Vagina (tissue), 2 donors: Measurements from ENCODE around the gene ZMYND10. TPM values are rescaled to one million over a fixed set of nuclear protein-coding genes. Genes with fewer than 3 reads are reported as not detected.

ENCODE experiments used
- DNase-seq, 2 donors: peaks; one replicate each; pipeline ENCODE4 v3.0.0-alpha.2; 2017; ENCODE audit errors: extremely low spot score in 2 of 2
- H3K27ac ChIP-seq: fragments of 200-600 bp; sonication (generic); one replicate; pipeline ENCODE4 v1.5.1; 2019
- H3K27me3 ChIP-seq: fragments of 200-600 bp; sonication (generic); one replicate; pipeline ENCODE4 v1.5.1; 2019
- H3K36me3 ChIP-seq, 2 donors: fragments of 200-600 bp; sonication (generic); one replicate each; pipeline ENCODE4 v1.5.1; 2017 to 2019
- H3K4me1 ChIP-seq: fragments of 200-600 bp; sonication (generic); one replicate; pipeline ENCODE4 v1.5.1; 2019
- H3K4me3 ChIP-seq, 2 donors: fragments of 200-600 bp; sonication (generic); 1 replicate in 1 of 2; 2 replicates in 1 of 2; pipeline ENCODE4 v1.5.1; 2016 to 2019
- H3K9me3 ChIP-seq: fragments of 200-600 bp; sonication (generic); one replicate; pipeline ENCODE4 v1.5.1; 2019
- CTCF ChIP-seq, 3 experiments: fragments of 450-650 bp in 2 of 3; fragments of 200-600 bp in 1 of 3; sonication (generic) in 1 of 3; IDR thresholded peaks; one replicate each; pipeline ENCODE4 v1.5.1; 2017 to 2019; ENCODE audit warnings: antibody characterized with exemption in 3 of 3, mild to moderate bottlenecking in 2 of 3, moderate library complexity in 2 of 3
- POLR2A ChIP-seq, 2 donors: fragments of 450-650 bp; IDR thresholded peaks; one replicate each; pipeline ENCODE4 v1.6.1; 2017; ENCODE audit warnings: antibody characterized with exemption in 2 of 2, mild to moderate bottlenecking in 2 of 2, moderate library complexity in 2 of 2
- POLR2AphosphoS5 ChIP-seq, 2 donors: sonication (generic); formaldehyde crosslinking; IDR thresholded peaks; one replicate each; pipeline ENCODE4 v1.9.0; 2017; ENCODE audit warnings: antibody characterized with exemption in 2 of 2, mild to moderate bottlenecking in 2 of 2, low read depth in 1 of 2; ENCODE audit not compliant: insufficient read depth in 1 of 2
- intact Hi-C: fragments of 100-400 bp; cut with DNase I; formaldehyde crosslinking; loops from one replicate; pipeline ENCODE4 v1.15.1; 2023
- total RNA-seq: library from RNA; depleted of rRNA; stranded (reverse); fragments of >200 nt; gene quantifications from one replicate; pipeline ENCODE4 v1.2.3, GENCODE V29; 2016

ZMYND10 gene
- total RNA-seq, 1 donor from 2014 or later = 0.74 TPM

GRCh38 chr3:50371133-50371685 is 25.7 kb upstream of the ZMYND10 start:
- Histone ChIP-seq H3K27ac (no peak overlapping the region), H3K4me3 (no peak overlapping the region), H3K4me1 (peaks cover 2% of the 10 kb centered on the region), H3K27me3 (no peaks in the 10 kb centered on the region), H3K36me3 (no peaks in the 10 kb centered on the region), H3K9me3 (no peaks in the 10 kb centered on the region)
- intact Hi-C loops = no loop called here
- no peak for DNase-seq
- TF ChIP-seq POLR2A (IDR thresholded peaks at IDR 0.05) = no peak
- no peak for TF ChIP-seq POLR2AphosphoS5 (IDR thresholded peaks at IDR 0.05; ENCODE audit: insufficient read depth in 1 of 2, low read depth in 1 of 2)
- TF ChIP-seq CTCF (IDR thresholded peaks at IDR 0.05) = no peak

- TF ChIP-seq POLR2AphosphoS5 (IDR thresholded peaks at IDR 0.05; ENCODE audit: insufficient read depth in 1 of 2, low read depth in 1 of 2) = no peak
- Histone ChIP-seq H3K4me1 (peaks cover 8% of the 10 kb centered on the region), H3K4me3 (no peak overlapping the region), H3K27me3 (no peaks in the 10 kb centered on the region), H3K9me3 (no peaks in the 10 kb centered on the region), H3K27ac (no peak overlapping the region), H3K36me3 (no peaks in the 10 kb centered on the region)
- intact Hi-C loops = no loop called here
- DNase-seq = no peak
These were observed 25.1 kb upstream of the ZMYND10 start for GRCh38 chr3:50370594-50370993.

- intact Hi-C loops = no loop called here
- H3K4me3 ChIP-seq = no peak overlapping the region
- H3K27ac ChIP-seq = no peak overlapping the region
- no peak for TF ChIP-seq CTCF (IDR thresholded peaks at IDR 0.05)
- TF ChIP-seq POLR2AphosphoS5 (IDR thresholded peaks at IDR 0.05; ENCODE audit: insufficient read depth in 1 of 2, low read depth in 1 of 2) = no peak
- TF ChIP-seq POLR2A (IDR thresholded peaks at IDR 0.05) = no peak
- H3K36me3 ChIP-seq = no peaks in the 10 kb centered on the region
- H3K4me1 ChIP-seq = peaks cover 20% of the 10 kb centered on the region
- DNase-seq = no peak
- no peaks in the 10 kb centered on the region for H3K9me3 ChIP-seq
- no peaks in the 10 kb centered on the region for H3K27me3 ChIP-seq
These were observed 23.6 kb upstream of the ZMYND10 start for GRCh38 chr3:50369012-50369670.

- Histone ChIP-seq H3K4me1 (peaks cover 22% of the 10 kb centered on the region), H3K4me3 (peak overlapping the region; percentile 57 to 71), H3K27me3 (no peaks in the 10 kb centered on the region), H3K27ac (no peak overlapping the region), H3K36me3 (no peaks in the 10 kb centered on the region), H3K9me3 (no peaks in the 10 kb centered on the region)
- intact Hi-C loops = no loop called here
- no peak for DNase-seq
- TF ChIP-seq CTCF (IDR thresholded peaks at IDR 0.05) (no peak), POLR2A (IDR thresholded peaks at IDR 0.05) (no peak)
These were observed 20.3 kb upstream of the ZMYND10 start for GRCh38 chr3:50365842-50366220.

GRCh38 chr3:50365080-50365841 is 19.7 kb upstream of the ZMYND10 start:
- H3K27ac ChIP-seq = peak overlapping the region; percentile 53
- no peaks in the 10 kb centered on the region for H3K9me3 ChIP-seq
- intact Hi-C loops = no loop called here
- peak overlapping the region; percentile 57 to 71 for H3K4me3 ChIP-seq
- H3K4me1 ChIP-seq = peaks cover 22% of the 10 kb centered on the region
- no peak for DNase-seq
- no peaks in the 10 kb centered on the region for H3K27me3 ChIP-seq
- no peaks in the 10 kb centered on the region for H3K36me3 ChIP-seq
- TF ChIP-seq CTCF (IDR thresholded peaks at IDR 0.05) (no peak), POLR2A (IDR thresholded peaks at IDR 0.05) (peak in 1 of 2 donors; percentile 22), POLR2AphosphoS5 (IDR thresholded peaks at IDR 0.05; ENCODE audit: insufficient read depth in 1 of 2, low read depth in 1 of 2) (peak; percentile 14 to 59)
